GM20431 (cell line): ENCODE data around the gene FBXO44.

Source experiments
- in situ Hi-C: fragments of 300-500 bp; cut with MseI, MboI; formaldehyde crosslinking; loops from one replicate; pipeline ENCODE4 v1.15.0; 2020; ENCODE audit warnings: low sequenced_read_pairs; ENCODE audit not compliant: unreplicated experiment

FBXO44 gene

GRCh38 chr1:11638121-11638520 is 16.6 kb upstream of the FBXO44 start:
- in situ Hi-C loops, result loop anchor here (25.0 kb wide), 2 partner anchors 326 to 601 kb away; partner anchors contain the start of gene MASP2

- in situ Hi-C loops, result loop anchor here (25.0 kb wide), 2 partner anchors 327 to 602 kb away; partner anchors contain the start of gene MASP2
Measured at GRCh38 chr1:11639372-11639771, 15.3 kb upstream of the FBXO44 start.

- in situ Hi-C loops, result loop anchor here (25.0 kb wide), 2 partner anchors 328 to 603 kb away; partner anchors contain the start of gene MASP2
Measured at GRCh38 chr1:11640101-11640500, 14.6 kb upstream of the FBXO44 start.

DNA sequence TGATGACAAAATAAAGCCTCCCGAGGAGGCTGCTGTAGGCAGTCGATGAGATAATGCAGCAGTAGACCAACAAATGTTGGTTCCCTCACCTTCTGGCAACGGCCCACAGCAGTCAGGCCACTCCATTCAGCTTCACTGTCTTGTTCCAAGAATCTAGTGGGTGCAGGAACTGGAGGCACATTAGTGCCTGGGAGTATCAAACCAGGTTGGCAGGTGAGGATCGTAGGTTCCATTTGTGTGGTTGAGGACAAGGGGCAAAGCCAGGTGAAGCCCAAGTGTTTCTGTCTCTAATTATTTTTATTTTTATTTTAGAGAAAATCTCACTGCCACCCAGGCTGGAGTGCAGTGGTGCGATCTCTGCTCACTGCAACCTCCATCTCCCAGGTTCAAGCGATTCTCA is 13.7 kb upstream of the FBXO44 start:
- in situ Hi-C loops, result loop anchor here (25.0 kb wide), 2 partner anchors 329 to 604 kb away; partner anchors contain the start of gene MASP2

DNA sequence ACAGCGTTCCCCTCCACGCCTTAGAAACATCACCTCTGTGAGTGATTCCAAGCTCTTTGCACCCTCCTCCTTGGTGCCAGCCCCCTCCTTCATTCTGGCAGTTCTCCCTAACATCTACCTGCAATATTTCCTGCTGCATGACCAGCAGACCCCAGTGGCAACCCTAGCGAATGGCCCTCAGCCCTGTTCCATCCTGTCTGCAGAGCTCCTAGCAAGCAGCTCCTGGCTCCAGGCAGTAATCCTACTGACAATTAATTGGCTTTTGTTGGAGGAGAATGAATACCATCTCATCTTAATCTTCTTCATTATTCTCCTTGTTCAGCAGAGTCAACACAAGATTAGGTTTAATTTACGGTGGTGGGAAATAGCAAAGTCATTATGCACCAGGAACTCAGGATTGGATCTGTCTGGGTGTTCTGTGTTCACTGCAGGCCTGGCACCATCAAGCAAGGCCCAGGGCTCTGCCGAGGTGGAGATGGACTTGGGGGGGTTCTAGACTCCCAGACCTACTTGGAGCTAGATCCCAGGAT is 12.8 kb upstream of the FBXO44 start:
- in situ Hi-C loops, result loop anchor here (25.0 kb wide), 2 partner anchors 330 to 605 kb away; partner anchors contain the start of gene MASP2

DNA sequence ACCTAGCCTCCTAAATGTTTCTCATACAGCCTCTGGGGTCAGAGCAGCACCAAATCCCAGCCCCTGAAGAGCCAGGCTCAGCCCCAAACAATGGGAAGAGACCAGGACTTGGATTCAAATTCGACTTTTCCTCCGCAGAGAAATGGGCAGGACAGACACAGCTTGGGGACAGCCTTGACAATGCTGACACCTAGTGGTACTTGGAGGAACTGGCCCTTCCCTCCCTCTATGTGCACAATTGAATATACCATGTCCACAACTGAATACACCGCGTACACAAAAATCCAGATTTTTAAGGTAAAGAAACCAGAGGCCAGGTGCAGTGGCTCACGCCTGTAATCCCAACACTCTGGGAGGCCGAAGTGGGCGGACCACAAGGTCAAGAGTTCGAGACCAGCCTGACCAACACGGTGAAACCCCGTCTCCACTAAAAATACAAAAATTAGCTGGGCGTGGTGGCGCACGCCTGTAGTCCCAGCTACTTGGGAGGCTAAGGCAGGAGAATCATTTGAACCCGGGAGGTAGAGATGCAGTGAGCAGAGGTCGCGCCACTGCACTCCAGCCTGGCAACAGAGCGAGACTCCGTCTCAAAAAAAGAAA is 12.2 kb upstream of the FBXO44 start:
- in situ Hi-C loops, result loop anchor here (25.0 kb wide), 2 partner anchors 330 to 605 kb away; partner anchors contain the start of gene MASP2

- in situ Hi-C loops, result loop anchor here (25.0 kb wide), 2 partner anchors 331 to 606 kb away; partner anchors contain the start of gene MASP2
Measured at GRCh38 chr1:11643782-11644181, 10.9 kb upstream of the FBXO44 start.

GRCh38 chr1:11645270-11645669 is 9.4 kb upstream of the FBXO44 start:
- in situ Hi-C loops, result loop anchor here (25.0 kb wide), 2 partner anchors 333 to 608 kb away; partner anchors contain the start of gene MASP2

DNA sequence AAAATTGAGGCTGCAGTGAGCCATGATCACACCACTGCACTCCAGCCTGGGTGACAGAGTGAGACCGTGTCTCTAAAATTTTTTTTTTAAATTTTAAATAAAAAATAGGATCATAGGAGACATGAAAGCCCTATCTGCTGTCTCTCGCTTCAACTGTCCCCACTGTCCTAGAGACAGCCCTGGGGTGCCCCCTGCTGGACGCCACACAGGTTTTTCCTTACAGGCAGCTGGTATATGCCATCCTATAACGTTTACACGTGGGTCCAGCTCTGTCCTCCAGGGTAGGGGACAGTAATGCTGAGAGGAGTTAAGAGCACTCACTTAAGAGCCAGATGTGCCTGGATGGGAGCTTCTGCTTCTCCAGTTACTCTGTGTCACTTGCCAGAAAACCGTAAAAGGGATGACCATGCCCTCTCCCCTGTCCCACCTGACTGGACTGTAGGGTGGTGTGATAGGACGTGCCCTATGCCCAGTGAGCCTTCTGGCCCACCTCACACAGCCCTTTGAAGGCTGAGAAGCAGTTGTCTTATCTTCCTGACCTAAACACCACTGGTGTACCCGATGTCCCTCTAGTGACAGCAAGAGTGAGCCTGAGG is 8.9 kb upstream of the FBXO44 start:
- in situ Hi-C loops, result loop anchor here (25.0 kb wide), 2 partner anchors 333 to 608 kb away; partner anchors contain the start of gene MASP2

- in situ Hi-C loops, result loop anchor here (25.0 kb wide), 2 partner anchors 334 to 609 kb away; partner anchors contain the start of gene MASP2
Measured at GRCh38 chr1:11646317-11646716, 8.4 kb upstream of the FBXO44 start.

- in situ Hi-C loops, result loop anchor here (25.0 kb wide), 2 partner anchors 335 to 610 kb away; partner anchors contain the start of gene MASP2
Measured at GRCh38 chr1:11647333-11647732, 7.3 kb upstream of the FBXO44 start.

DNA sequence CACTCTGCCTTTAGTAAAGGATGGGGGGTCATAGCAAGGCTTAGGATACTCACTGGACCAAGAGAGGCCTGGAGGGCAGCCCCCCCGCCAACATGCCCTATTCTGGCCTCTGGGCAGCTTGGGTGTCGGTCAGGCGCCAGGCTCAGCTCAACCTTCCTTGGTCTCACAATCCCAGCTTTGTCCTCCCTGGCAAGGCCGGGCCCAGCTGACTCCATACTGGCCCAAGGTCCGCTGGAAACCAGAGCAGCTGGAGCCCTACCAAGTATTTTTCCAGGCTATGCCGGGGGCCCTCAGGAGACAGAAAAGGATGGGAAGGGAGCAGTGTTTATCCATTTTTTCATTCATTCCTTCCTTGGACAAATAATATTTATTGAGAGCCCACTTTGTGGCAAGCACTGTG is 6.6 kb upstream of the FBXO44 start:
- in situ Hi-C loops, result loop anchor here (25.0 kb wide), 2 partner anchors 336 to 611 kb away; partner anchors contain the start of gene MASP2

DNA sequence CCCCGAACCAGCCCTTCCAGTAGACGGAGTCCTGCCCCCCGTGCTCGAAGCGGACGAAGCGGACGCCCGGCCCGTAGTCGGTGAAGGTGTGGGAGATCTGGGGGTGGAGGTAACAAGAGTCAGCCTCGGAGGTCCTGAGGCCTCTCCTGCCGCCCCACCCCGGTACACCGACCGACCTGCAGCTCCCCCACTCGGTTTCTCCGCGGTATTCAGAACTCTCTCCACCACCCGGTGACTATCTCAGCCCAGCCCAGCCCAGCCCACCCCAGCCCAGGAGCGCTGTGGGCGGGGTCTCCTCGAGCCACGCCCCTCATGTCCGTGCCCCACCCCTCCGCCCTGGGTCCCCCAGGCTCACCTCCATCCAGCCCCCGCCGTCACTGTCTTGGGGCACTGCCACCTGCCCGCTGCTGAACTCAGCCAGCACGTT is 5.9 kb upstream of the FBXO44 start:
- in situ Hi-C loops, result loop anchor here (25.0 kb wide), 2 partner anchors 336 to 611 kb away; partner anchors contain the start of gene MASP2

DNA sequence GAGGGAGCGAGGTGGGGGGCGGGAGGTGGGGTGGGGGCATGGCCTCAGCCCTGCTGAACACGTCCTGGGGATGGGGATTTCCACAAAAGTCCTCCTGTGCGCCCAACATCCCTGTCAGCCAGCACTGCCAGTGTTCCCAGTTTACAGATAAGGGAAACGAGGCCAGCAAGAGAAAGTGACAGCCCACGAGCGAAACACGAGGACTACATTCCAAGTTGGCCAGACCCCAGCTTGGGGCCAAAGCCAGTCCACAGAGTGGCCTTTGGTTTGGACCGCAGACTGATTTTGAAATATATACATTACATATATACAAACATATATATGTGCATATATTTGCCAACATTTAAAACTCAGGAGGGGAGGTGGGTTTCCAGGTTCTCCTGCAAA is 5.4 kb upstream of the FBXO44 start:
- in situ Hi-C loops, result loop anchor here (25.0 kb wide), 2 partner anchors 337 to 612 kb away; partner anchors contain the start of gene MASP2

DNA sequence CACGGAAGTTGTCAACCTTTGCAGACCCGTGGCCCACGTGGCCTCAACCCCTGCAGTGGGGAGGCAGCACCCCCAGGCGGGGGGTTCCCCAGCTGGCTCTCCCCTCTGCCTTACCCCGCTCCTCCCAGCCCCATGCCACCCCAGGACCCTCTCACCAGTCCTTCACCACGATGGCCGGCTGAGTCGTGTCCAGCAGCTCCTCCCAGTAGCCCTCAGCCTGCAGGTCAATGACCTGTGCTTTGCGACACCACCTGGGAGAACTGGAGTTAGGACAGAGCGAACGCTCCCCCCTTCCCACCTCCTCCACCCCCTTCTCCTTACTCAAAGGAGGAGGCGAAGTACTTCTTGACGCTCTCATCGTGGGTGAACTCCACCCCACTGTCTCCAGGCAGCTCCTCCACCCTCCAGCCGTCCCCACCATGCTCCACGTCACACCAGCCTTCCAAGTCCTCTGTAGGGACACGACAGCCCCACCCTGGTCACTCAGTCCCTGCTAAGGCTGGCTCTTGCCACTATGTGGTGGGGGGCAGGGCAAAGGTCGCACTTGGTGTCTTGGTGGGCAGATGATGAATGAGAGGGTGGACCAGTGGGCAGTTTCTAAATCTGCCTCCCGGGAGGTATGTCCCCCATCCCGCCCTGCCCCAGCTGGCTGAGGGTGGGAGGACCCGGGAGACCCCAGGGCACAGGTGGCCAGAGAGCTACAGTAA is 4.9 kb upstream of the FBXO44 start:
- in situ Hi-C loops, result loop anchor here (10.0 to 25.0 kb wide), 3 partner anchors 75 to 612 kb away; partner anchors contain the start of gene MASP2

- in situ Hi-C loops, result loop anchor here (10.0 kb wide), 1 partner anchor 74 kb away; no protein-coding TSS in a partner anchor
Measured at GRCh38 chr1:11650331-11650991, 4.2 kb upstream of the FBXO44 start.

- in situ Hi-C loops, result loop anchor here (10.0 kb wide), 1 partner anchor 74 kb away; no protein-coding TSS in a partner anchor
Measured at GRCh38 chr1:11651017-11651416, 3.7 kb upstream of the FBXO44 start.

- in situ Hi-C loops, result loop anchor here (10.0 kb wide), 1 partner anchor 73 kb away; no protein-coding TSS in a partner anchor
Measured at GRCh38 chr1:11652203-11652780, 2.4 kb upstream of the FBXO44 start.
